GM18520 (cell line): ENCODE data around the gene ERICH4.
"Not testable (repeated sequence)": the region's sequence is repeated elsewhere in the genome, so short reads cannot be mapped to it uniquely, and the experiment has no call there.

Experiments used
- ATAC-seq: cut with Tn5 transposase; IDR thresholded peaks from one replicate; pipeline ENCODE4 v1.9.1; 2021; ENCODE audit not compliant: unreplicated experiment

Gene ERICH4

GRCh38 chr19:41476583-41476982, 33.6 kb downstream of the ERICH4 start:
- no peak for ATAC-seq

- ATAC-seq: no peak
These were observed 35.2 kb downstream of the ERICH4 start for GRCh38 chr19:41478171-41478570.

GRCh38 chr19:41478875-41479756, 36.2 kb downstream of the ERICH4 start:
- ATAC-seq: no peak

DNA sequence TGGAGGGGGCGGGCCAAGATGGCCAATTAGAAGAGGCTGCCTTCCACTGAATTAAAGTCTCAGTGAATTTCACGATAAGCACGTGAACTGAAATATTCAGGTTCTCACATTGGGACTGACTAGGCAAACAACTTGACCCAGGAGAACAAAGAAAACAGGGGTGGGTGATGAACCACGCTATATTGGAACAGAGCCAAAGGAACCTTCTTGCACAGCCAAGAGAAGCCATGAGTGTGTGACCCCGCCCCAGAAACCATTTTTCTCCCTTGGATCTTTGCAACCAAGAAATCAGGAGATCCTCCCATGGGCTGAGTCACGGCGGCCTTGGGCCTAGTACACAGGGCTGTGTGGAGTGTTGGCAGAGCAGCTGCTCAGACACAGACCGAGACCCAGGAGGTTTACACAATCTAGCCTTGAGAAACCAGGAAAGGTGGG, 36.8 kb downstream of the ERICH4 start:
- no peak for ATAC-seq

DNA sequence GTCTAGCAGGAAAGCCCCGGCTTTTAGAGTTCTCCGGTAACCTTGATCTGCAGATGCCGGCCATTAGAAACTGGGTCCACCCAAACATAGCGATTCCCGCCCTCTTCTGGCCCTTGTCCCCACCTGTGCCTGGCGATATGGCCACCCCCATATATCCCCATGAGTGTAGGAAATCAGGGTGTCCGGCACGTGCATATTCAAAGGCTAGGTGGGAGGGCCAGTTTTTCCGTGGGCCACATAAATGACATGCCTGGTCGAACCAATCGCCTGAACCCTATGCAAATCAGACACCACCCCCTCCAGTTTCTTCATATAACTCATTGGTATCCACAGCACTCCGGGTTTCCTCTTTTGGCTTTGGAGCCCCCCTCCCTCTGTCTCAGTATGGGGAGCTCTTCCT, 37.4 kb downstream of the ERICH4 start:
- no peak for ATAC-seq

GRCh38 chr19:41484822-41485221, 41.9 kb downstream of the ERICH4 start:
- no peak for ATAC-seq

GRCh38 chr19:41486953-41487352, 44.0 kb downstream of the ERICH4 start:
- not testable (repeated sequence) for ATAC-seq

GRCh38 chr19:41492843-41493242, 49.9 kb downstream of the ERICH4 start:
- ATAC-seq: no peak
